Limb (tissue), 2 donors: Measurements from ENCODE around the gene UXT.
"Not testable (repeated sequence)": the region's sequence is repeated elsewhere in the genome, so short reads cannot be mapped to it uniquely, and the experiment has no call there.

Experiments used
- DNase-seq, 2 donors: peaks; one replicate each; pipeline ENCODE4 v3.0.0-alpha.2; 2016; ENCODE audit errors: extremely low spot score in 2 of 2

The UXT gene

GRCh38 chrX:47618923-47619485 lies 40.0 kb downstream of the UXT start:
- no peak for DNase-seq

- no peak for DNase-seq
These were observed 44.4 kb downstream of the UXT start for GRCh38 chrX:47614618-47615017.

- DNase-seq, result no peak
These were observed 45.9 kb downstream of the UXT start for GRCh38 chrX:47613082-47613481.

- no peak for DNase-seq
These were observed 46.6 kb downstream of the UXT start for GRCh38 chrX:47612418-47612817.

GRCh38 chrX:47611926-47612325 lies 47.1 kb downstream of the UXT start:
- no peak for DNase-seq

GRCh38 chrX:47611489-47611888 lies 47.5 kb downstream of the UXT start:
- no peak for DNase-seq

GRCh38 chrX:47610511-47610910 lies 48.5 kb downstream of the UXT start:
- DNase-seq, result no peak

- DNase-seq, result no peak
These were observed 50.7 kb downstream of the UXT start for GRCh38 chrX:47608130-47608810.

GRCh38 chrX:47607091-47607490 lies 51.9 kb downstream of the UXT start:
- no peak for DNase-seq

GRCh38 chrX:47605024-47605423 lies 54.0 kb downstream of the UXT start:
- DNase-seq, result no peak

- not testable (repeated sequence) for DNase-seq
These were observed 55.9 kb downstream of the UXT start for GRCh38 chrX:47603125-47603524.
